ENCODE results near the gene PLEKHH2.
"Not testable (repeated sequence)": the region's sequence is repeated elsewhere in the genome, so short reads cannot be mapped to it uniquely, and the experiment has no call there.

PLEKHH2 gene

GRCh38 chr2:43714164-43714563 lies 77.1 kb downstream of the PLEKHH2 start:
- Histone ChIP-seq H3K36me3 (ENCODE audit: control insufficient read depth in 2 of 2, insufficient read depth in 2 of 2, low read length in 2 of 2) (no peaks in the 10 kb centered on the region), H3K27ac (ENCODE audit: low read depth in 2 of 2, low read length in 2 of 2) (no peak overlapping the region), H3K4me3 (ENCODE audit: low read length in 2 of 2) (no peak overlapping the region), H3K9ac (ENCODE audit: low read depth in 1 of 2, low read length in 2 of 2) (no peak overlapping the region), H3K9me3 (ENCODE audit: control insufficient read depth in 2 of 2, low read length in 2 of 2) (no peaks in the 10 kb centered on the region), H3K27me3 (ENCODE audit: control insufficient read depth in 2 of 2, insufficient read depth in 2 of 2, low read length in 2 of 2) (no peaks in the 10 kb centered on the region), H3K4me1 (ENCODE audit: control insufficient read depth in 2 of 2, insufficient read depth in 2 of 2, low read length in 2 of 2) (no peaks in the 10 kb centered on the region)

GRCh38 chr2:43715300-43716098 lies 78.4 kb downstream of the PLEKHH2 start:
- no peaks in the 10 kb centered on the region for H3K27me3 ChIP-seq (ENCODE audit: control insufficient read depth in 2 of 2, insufficient read depth in 2 of 2, low read length in 2 of 2)
- H3K4me1 ChIP-seq (ENCODE audit: control insufficient read depth in 2 of 2, insufficient read depth in 2 of 2, low read length in 2 of 2) = no peaks in the 10 kb centered on the region
- no peaks in the 10 kb centered on the region for H3K9me3 ChIP-seq (ENCODE audit: control insufficient read depth in 2 of 2, low read length in 2 of 2)
- H3K36me3 ChIP-seq (ENCODE audit: control insufficient read depth in 2 of 2, insufficient read depth in 2 of 2, low read length in 2 of 2) = no peaks in the 10 kb centered on the region
- no peak overlapping the region for H3K27ac ChIP-seq (ENCODE audit: low read depth in 2 of 2, low read length in 2 of 2)
- H3K4me3 ChIP-seq (ENCODE audit: low read length in 2 of 2) = no peak overlapping the region
- no peak overlapping the region for H3K9ac ChIP-seq (ENCODE audit: low read depth in 1 of 2, low read length in 2 of 2)

GRCh38 chr2:43717322-43717721 lies 80.3 kb downstream of the PLEKHH2 start:
- no peaks in the 10 kb centered on the region for H3K36me3 ChIP-seq (ENCODE audit: control insufficient read depth in 2 of 2, insufficient read depth in 2 of 2, low read length in 2 of 2)

GRCh38 chr2:43718530-43719124 lies 81.6 kb downstream of the PLEKHH2 start:
- no peaks in the 10 kb centered on the region for H3K27me3 ChIP-seq (ENCODE audit: control insufficient read depth in 2 of 2, insufficient read depth in 2 of 2, low read length in 2 of 2)
- no peak overlapping the region for H3K9ac ChIP-seq (ENCODE audit: low read depth in 1 of 2, low read length in 2 of 2)
- no peak overlapping the region for H3K4me3 ChIP-seq (ENCODE audit: low read length in 2 of 2)
- no peaks in the 10 kb centered on the region for H3K4me1 ChIP-seq (ENCODE audit: control insufficient read depth in 2 of 2, insufficient read depth in 2 of 2, low read length in 2 of 2)
- H3K9me3 ChIP-seq (ENCODE audit: control insufficient read depth in 2 of 2, low read length in 2 of 2) = no peaks in the 10 kb centered on the region
- no peaks in the 10 kb centered on the region for H3K36me3 ChIP-seq (ENCODE audit: control insufficient read depth in 2 of 2, insufficient read depth in 2 of 2, low read length in 2 of 2)
- H3K27ac ChIP-seq (ENCODE audit: low read depth in 2 of 2, low read length in 2 of 2) = no peak overlapping the region

More at GRCh38 chr2:43717322-43717721, 80.3 kb downstream of the PLEKHH2 start:
- Histone ChIP-seq H3K27me3 (ENCODE audit: control insufficient read depth in 2 of 2, insufficient read depth in 2 of 2, low read length in 2 of 2) (no peaks in the 10 kb centered on the region), H3K9ac (ENCODE audit: low read depth in 1 of 2, low read length in 2 of 2) (no peak overlapping the region), H3K27ac (ENCODE audit: low read depth in 2 of 2, low read length in 2 of 2) (no peak overlapping the region), H3K4me1 (ENCODE audit: control insufficient read depth in 2 of 2, insufficient read depth in 2 of 2, low read length in 2 of 2) (no peaks in the 10 kb centered on the region), H3K9me3 (ENCODE audit: control insufficient read depth in 2 of 2, low read length in 2 of 2) (no peaks in the 10 kb centered on the region), H3K4me3 (ENCODE audit: low read length in 2 of 2) (no peak overlapping the region)

GRCh38 chr2:43724728-43725526 lies 87.9 kb downstream of the PLEKHH2 start:
- Histone ChIP-seq H3K27ac (ENCODE audit: low read depth in 2 of 2, low read length in 2 of 2) (no peak overlapping the region), H3K36me3 (ENCODE audit: control insufficient read depth in 2 of 2, insufficient read depth in 2 of 2, low read length in 2 of 2) (no peaks in the 10 kb centered on the region), H3K4me3 (ENCODE audit: low read length in 2 of 2) (no peak overlapping the region), H3K4me1 (ENCODE audit: control insufficient read depth in 2 of 2, insufficient read depth in 2 of 2, low read length in 2 of 2) (no peaks in the 10 kb centered on the region), H3K27me3 (ENCODE audit: control insufficient read depth in 2 of 2, insufficient read depth in 2 of 2, low read length in 2 of 2) (no peaks in the 10 kb centered on the region), H3K9me3 (ENCODE audit: control insufficient read depth in 2 of 2, low read length in 2 of 2) (no peaks in the 10 kb centered on the region), H3K9ac (ENCODE audit: low read depth in 1 of 2, low read length in 2 of 2) (no peak overlapping the region)

GRCh38 chr2:43725711-43726246 lies 88.7 kb downstream of the PLEKHH2 start:
- Histone ChIP-seq H3K9me3 (ENCODE audit: control insufficient read depth in 2 of 2, low read length in 2 of 2) (no peaks in the 10 kb centered on the region), H3K36me3 (ENCODE audit: control insufficient read depth in 2 of 2, insufficient read depth in 2 of 2, low read length in 2 of 2) (no peaks in the 10 kb centered on the region), H3K9ac (ENCODE audit: low read depth in 1 of 2, low read length in 2 of 2) (no peak overlapping the region), H3K4me1 (ENCODE audit: control insufficient read depth in 2 of 2, insufficient read depth in 2 of 2, low read length in 2 of 2) (no peaks in the 10 kb centered on the region), H3K27me3 (ENCODE audit: control insufficient read depth in 2 of 2, insufficient read depth in 2 of 2, low read length in 2 of 2) (no peaks in the 10 kb centered on the region), H3K4me3 (ENCODE audit: low read length in 2 of 2) (no peak overlapping the region), H3K27ac (ENCODE audit: low read depth in 2 of 2, low read length in 2 of 2) (no peak overlapping the region)

- not testable (repeated sequence) for H3K27me3 ChIP-seq (ENCODE audit: control insufficient read depth in 2 of 2, insufficient read depth in 2 of 2, low read length in 2 of 2); H3K9me3 ChIP-seq (ENCODE audit: control insufficient read depth in 2 of 2, low read length in 2 of 2); H3K4me1 ChIP-seq (ENCODE audit: control insufficient read depth in 2 of 2, insufficient read depth in 2 of 2, low read length in 2 of 2); H3K9ac ChIP-seq (ENCODE audit: low read depth in 1 of 2, low read length in 2 of 2); H3K36me3 ChIP-seq (ENCODE audit: control insufficient read depth in 2 of 2, insufficient read depth in 2 of 2, low read length in 2 of 2); H3K27ac ChIP-seq (ENCODE audit: low read depth in 2 of 2, low read length in 2 of 2); H3K4me3 ChIP-seq (ENCODE audit: low read length in 2 of 2)
Observed at GRCh38 chr2:43726961-43727633, 90.0 kb downstream of the PLEKHH2 start.

GRCh38 chr2:43727634-43728014 lies 90.6 kb downstream of the PLEKHH2 start:
- Histone ChIP-seq H3K27ac (ENCODE audit: low read depth in 2 of 2, low read length in 2 of 2) (no peak overlapping the region), H3K9ac (ENCODE audit: low read depth in 1 of 2, low read length in 2 of 2) (no peak overlapping the region), H3K36me3 (ENCODE audit: control insufficient read depth in 2 of 2, insufficient read depth in 2 of 2, low read length in 2 of 2) (no peaks in the 10 kb centered on the region), H3K4me3 (ENCODE audit: low read length in 2 of 2) (no peak overlapping the region), H3K4me1 (ENCODE audit: control insufficient read depth in 2 of 2, insufficient read depth in 2 of 2, low read length in 2 of 2) (no peaks in the 10 kb centered on the region), H3K27me3 (ENCODE audit: control insufficient read depth in 2 of 2, insufficient read depth in 2 of 2, low read length in 2 of 2) (no peaks in the 10 kb centered on the region), H3K9me3 (ENCODE audit: control insufficient read depth in 2 of 2, low read length in 2 of 2) (no peaks in the 10 kb centered on the region)

- Histone ChIP-seq H3K9me3 (ENCODE audit: control insufficient read depth in 2 of 2, low read length in 2 of 2) (no peaks in the 10 kb centered on the region), H3K27ac (ENCODE audit: low read depth in 2 of 2, low read length in 2 of 2) (no peak overlapping the region), H3K36me3 (ENCODE audit: control insufficient read depth in 2 of 2, insufficient read depth in 2 of 2, low read length in 2 of 2) (no peaks in the 10 kb centered on the region), H3K4me1 (ENCODE audit: control insufficient read depth in 2 of 2, insufficient read depth in 2 of 2, low read length in 2 of 2) (no peaks in the 10 kb centered on the region), H3K4me3 (ENCODE audit: low read length in 2 of 2) (no peak overlapping the region), H3K9ac (ENCODE audit: low read depth in 1 of 2, low read length in 2 of 2) (no peak overlapping the region), H3K27me3 (ENCODE audit: control insufficient read depth in 2 of 2, insufficient read depth in 2 of 2, low read length in 2 of 2) (no peaks in the 10 kb centered on the region)
Observed at GRCh38 chr2:43729491-43730174, 92.6 kb downstream of the PLEKHH2 start.
